ENCODE results near the gene CEBPB. TPM values are rescaled to one million over a fixed set of nuclear protein-coding genes. Genes with fewer than 3 reads are reported as not detected.
"Not testable (repeated sequence)": the region's sequence is repeated elsewhere in the genome, so short reads cannot be mapped to it uniquely, and the experiment has no call there.

CEBPB gene
- total and polyA plus RNA-seq, 7 experiments from 2014 or later: 12.8 to 201 (median 37.1) TPM

DNA sequence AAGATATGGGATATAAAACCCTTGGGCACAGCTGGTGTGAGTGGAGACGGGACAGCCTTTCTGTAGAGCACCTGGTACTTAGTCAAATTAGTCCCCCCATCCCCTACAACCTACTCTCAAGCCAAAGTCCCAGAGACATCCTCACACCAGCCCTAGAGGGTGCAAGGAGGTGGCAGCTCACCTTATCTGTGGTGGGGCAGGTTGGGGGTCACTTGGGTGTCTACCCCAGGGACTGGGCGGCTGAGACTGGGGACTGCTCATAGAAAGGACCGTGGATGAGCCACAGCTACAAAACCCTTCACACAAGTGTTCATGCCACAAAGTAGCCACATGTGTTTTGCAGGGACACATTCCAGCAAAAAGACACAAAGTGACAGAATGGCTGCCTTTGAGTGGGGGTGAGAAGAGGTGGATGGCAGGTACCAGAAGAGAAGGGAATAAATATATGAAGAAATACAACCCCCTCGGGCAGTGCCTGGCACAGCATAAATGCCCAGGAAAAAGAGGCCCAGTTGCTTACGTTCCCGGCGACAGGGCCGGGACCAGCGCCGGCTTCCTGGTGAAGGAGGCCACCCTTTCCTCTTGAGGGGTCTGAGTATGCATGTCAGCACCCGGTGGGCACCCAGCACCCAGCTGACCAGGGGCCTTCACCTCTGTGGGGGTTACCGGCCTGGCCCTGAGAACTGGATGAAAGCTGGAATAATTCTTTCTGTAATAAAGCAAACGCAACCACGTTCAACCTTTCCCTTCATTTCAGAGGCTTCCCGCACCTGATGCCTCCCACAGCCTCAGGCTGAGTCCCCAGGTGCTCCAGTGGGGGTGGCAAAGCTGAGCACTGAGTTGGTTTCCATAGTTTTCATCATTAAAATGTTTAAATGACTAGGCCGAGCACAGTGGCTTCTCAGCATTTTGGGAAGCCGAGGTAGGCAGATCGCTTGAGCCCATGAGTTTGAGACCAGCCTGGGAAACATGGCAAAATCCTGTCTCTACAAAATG is 14.4 kb upstream of the CEBPB start:
- no peaks in the 10 kb centered on the region for H3K27me3 ChIP-seq (ENCODE audit: control insufficient read depth in 2 of 2, insufficient read depth in 2 of 2, low read length in 2 of 2)
- Mint-ChIP-seq H3K4me3 (no peak overlapping the region), H3K9me3 (no peaks in the 10 kb centered on the region), H3K36me3 (no peaks in the 10 kb centered on the region), H3K4me1 (peaks cover 0 to 11% (median 5%) of the 10 kb centered on the region in 7 donors), H3K27me3 (peaks cover 4 to 15% (median 11%) of the 10 kb centered on the region in 5 donors), H3K27ac (peak overlapping the region in 1 of 9 donors; percentile 32)
- H3K4me3 ChIP-seq (ENCODE audit: low read length): no peak overlapping the region
- H3K4me1 ChIP-seq (ENCODE audit: control insufficient read depth in 2 of 2, insufficient read depth in 2 of 2, low read length in 2 of 2): no peaks in the 10 kb centered on the region
- no peak for ATAC-seq
- no peaks in the 10 kb centered on the region for H3K36me3 ChIP-seq (ENCODE audit: control insufficient read depth in 2 of 3, insufficient read depth in 3 of 3, low read length in 3 of 3)
- no peak overlapping the region for H3K27ac ChIP-seq (ENCODE audit: low read depth, low read length)
- H3K9me3 ChIP-seq (ENCODE audit: control insufficient read depth in 2 of 3, low read length in 3 of 3): no peaks in the 10 kb centered on the region
- intact Hi-C loops (cut with micrococcal nuclease): no loop called here
- ChIA-PET CTCF (interaction anchor here (1.0 to 6.0 kb wide), 4 partner anchors 29 to 293 kb away, joined by 3 to 66 read pairs (median 5); no protein-coding TSS in a partner anchor), POLR2A (interaction anchor here (1.1 to 1.5 kb wide), 2 partner anchors 60 to 197 kb away, joined by 3 read pairs; no protein-coding TSS in a partner anchor)
- no peak for DNase-seq

DNA sequence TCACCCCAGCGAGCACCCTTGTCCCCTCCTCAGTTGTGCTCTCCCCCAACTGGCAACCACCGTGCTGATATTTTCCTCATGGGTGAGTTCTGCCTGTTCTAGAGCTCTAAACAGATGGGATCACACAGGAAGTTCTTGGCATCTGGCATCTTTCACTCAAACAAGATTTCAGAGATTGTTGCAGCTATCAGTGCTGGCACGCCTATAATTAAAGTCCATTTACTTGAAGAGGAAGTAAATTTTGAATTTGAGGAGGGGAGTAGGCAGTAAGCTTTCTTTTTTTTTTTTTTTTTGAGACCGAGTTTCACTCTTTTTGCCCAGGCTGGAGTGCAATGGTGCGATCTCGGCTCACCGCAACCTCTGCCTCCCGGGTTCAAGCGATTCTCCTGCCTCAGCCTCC is 12.0 kb upstream of the CEBPB start:
- DNase-seq; H3K27ac Mint-ChIP-seq; H3K27me3 ChIP-seq (ENCODE audit: control insufficient read depth in 2 of 2, insufficient read depth in 2 of 2, low read length in 2 of 2); H3K4me1 ChIP-seq (ENCODE audit: control insufficient read depth in 2 of 2, insufficient read depth in 2 of 2, low read length in 2 of 2); H3K9me3 ChIP-seq (ENCODE audit: control insufficient read depth in 2 of 3, low read length in 3 of 3); H3K4me3 Mint-ChIP-seq; H3K36me3 Mint-ChIP-seq; H3K27me3 Mint-ChIP-seq; H3K9me3 Mint-ChIP-seq; H3K4me3 ChIP-seq (ENCODE audit: low read length); H3K36me3 ChIP-seq (ENCODE audit: control insufficient read depth in 2 of 3, insufficient read depth in 3 of 3, low read length in 3 of 3); H3K27ac ChIP-seq (ENCODE audit: low read depth, low read length); H3K4me1 Mint-ChIP-seq; ATAC-seq: not testable (repeated sequence)
- ChIA-PET POLR2A (interaction anchor here (0.6 to 1.3 kb wide), 2 partner anchors 9 to 341 kb away, joined by 3 to 4 read pairs; no protein-coding TSS in a partner anchor), CTCF (interaction anchor here (0.7 to 6.0 kb wide), 11 partner anchors 9 to 998 kb away, joined by 3 to 66 read pairs (median 4); no protein-coding TSS in a partner anchor)
- intact Hi-C loops (cut with micrococcal nuclease): loop anchor here (1.0 to 2.0 kb wide), 5 partner anchors 9 to 199 kb away; partner anchors contain the start of gene CEBPB (in 1 of the 2)

DNA sequence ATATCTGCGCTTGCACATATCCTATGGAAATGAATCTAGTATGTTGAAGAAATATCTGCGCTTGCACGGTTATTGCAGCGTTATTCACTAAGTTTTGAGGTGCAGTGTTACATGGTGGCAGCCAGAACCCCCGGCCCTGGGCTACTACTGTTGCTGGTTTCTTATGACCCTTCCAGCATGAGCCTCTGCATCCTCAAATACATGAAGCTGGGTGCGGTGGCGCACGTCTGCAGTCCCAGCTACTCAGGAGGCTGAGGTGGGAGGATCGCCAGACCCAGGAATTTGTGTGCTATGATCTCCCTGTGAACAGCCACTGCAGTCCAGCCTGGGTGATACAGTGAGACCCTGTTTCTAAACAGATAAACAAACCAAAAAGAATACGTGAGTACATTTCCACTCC is 9.3 kb upstream of the CEBPB start:
- no peak for DNase-seq
- POLR2A ChIA-PET: interaction anchor here (0.9 kb wide), 1 partner anchor 8 kb away, joined by 3 read pairs; no protein-coding TSS in a partner anchor
- intact Hi-C loops (cut with micrococcal nuclease): no loop called here

DNA sequence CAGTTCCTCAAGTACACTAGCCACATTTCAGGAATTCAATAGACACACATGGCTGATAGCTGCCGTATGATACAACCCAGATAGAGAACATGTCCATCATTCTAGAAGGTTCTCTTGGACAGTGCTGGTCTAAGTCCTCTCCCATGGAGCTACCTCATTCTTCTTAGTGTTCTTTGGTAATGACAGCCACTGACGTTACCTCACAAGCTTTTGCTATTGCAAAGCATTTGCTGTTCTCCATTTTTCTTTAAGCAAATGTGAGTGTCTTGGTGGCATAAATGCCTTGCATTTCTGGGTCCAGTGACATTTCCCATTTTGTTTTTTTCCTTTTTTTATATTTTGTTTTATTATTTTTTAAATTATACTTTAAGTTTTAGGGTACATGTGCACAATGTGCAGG is 8.3 kb upstream of the CEBPB start:
- Mint-ChIP-seq H3K27me3 (peaks cover 17 to 29% (median 24%) of the 10 kb centered on the region in 5 donors), H3K4me3 (no peak overlapping the region), H3K4me1 (peaks cover 0 to 6% (median 4%) of the 10 kb centered on the region in 7 donors), H3K9me3 (no peaks in the 10 kb centered on the region), H3K36me3 (no peaks in the 10 kb centered on the region), H3K27ac (no peak overlapping the region)
- no peak overlapping the region for H3K27ac ChIP-seq (ENCODE audit: low read depth, low read length)
- no peak for ATAC-seq
- no peak for DNase-seq
- H3K4me3 ChIP-seq (ENCODE audit: low read length): no peak overlapping the region
- H3K36me3 ChIP-seq (ENCODE audit: control insufficient read depth in 2 of 3, insufficient read depth in 3 of 3, low read length in 3 of 3): no peaks in the 10 kb centered on the region
- CTCF ChIA-PET: interaction anchor here (0.5 to 4.3 kb wide), 4 partner anchors 62 to 379 kb away, joined by 3 to 29 read pairs (median 4); no protein-coding TSS in a partner anchor
- POLR2A ChIA-PET: interaction anchor here (0.5 to 1.2 kb wide), 3 partner anchors 9 to 67 kb away, joined by 3 to 4 read pairs (median 3); no protein-coding TSS in a partner anchor
- H3K4me1 ChIP-seq (ENCODE audit: control insufficient read depth in 2 of 2, insufficient read depth in 2 of 2, low read length in 2 of 2): no peaks in the 10 kb centered on the region
- H3K27me3 ChIP-seq (ENCODE audit: control insufficient read depth in 2 of 2, insufficient read depth in 2 of 2, low read length in 2 of 2): no peaks in the 10 kb centered on the region
- intact Hi-C loops (cut with micrococcal nuclease): no loop called here
- no peaks in the 10 kb centered on the region for H3K9me3 ChIP-seq (ENCODE audit: control insufficient read depth in 2 of 3, low read length in 3 of 3)

More for the DNA sequence above, 9.3 kb upstream of the CEBPB start:
- Histone ChIP-seq H3K4me1 (ENCODE audit: control insufficient read depth in 2 of 2, insufficient read depth in 2 of 2, low read length in 2 of 2) (no peaks in the 10 kb centered on the region), H3K27me3 (ENCODE audit: control insufficient read depth in 2 of 2, insufficient read depth in 2 of 2, low read length in 2 of 2) (no peaks in the 10 kb centered on the region), H3K36me3 (ENCODE audit: control insufficient read depth in 2 of 3, insufficient read depth in 3 of 3, low read length in 3 of 3) (no peaks in the 10 kb centered on the region), H3K9me3 (ENCODE audit: control insufficient read depth in 2 of 3, low read length in 3 of 3) (no peaks in the 10 kb centered on the region), H3K4me3 (ENCODE audit: low read length) (no peak overlapping the region), H3K27ac (ENCODE audit: low read depth, low read length) (no peak overlapping the region)
- CTCF ChIA-PET: interaction anchor here (0.8 to 6.0 kb wide), 6 partner anchors 12 to 302 kb away, joined by 3 to 66 read pairs (median 3); no protein-coding TSS in a partner anchor
- ATAC-seq: no peak
- Mint-ChIP-seq H3K9me3 (no peaks in the 10 kb centered on the region), H3K4me3 (no peak overlapping the region), H3K27ac (no peak overlapping the region), H3K27me3 (peaks cover 17 to 30% (median 24%) of the 10 kb centered on the region in 5 donors), H3K4me1 (peaks cover 0 to 6% (median 4%) of the 10 kb centered on the region in 7 donors), H3K36me3 (no peaks in the 10 kb centered on the region)

DNA sequence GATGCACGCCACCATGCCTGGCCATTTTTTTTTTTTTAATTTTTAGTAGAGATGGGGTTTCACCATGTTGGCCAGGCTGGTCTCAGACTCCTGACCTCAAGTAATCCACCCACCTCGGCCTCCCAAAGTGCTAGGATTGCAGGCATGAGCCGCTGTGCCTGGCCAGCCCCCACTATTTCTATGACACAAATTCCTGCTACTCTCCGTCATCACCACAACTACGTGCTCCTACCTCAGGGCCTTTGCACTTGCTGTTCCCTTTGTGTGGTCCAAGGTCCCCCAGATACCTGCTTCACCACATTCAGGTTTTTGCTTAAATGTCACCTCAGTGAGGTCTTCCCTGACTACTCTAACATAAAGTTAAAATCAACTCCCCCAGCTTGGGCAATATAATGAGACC is 5.2 kb upstream of the CEBPB start:
- DNase-seq (no peak), ATAC-seq (no peak)
- Histone ChIP-seq H3K36me3 (ENCODE audit: control insufficient read depth in 2 of 3, insufficient read depth in 3 of 3, low read length in 3 of 3) (no peaks in the 10 kb centered on the region), H3K4me1 (ENCODE audit: control insufficient read depth in 2 of 2, insufficient read depth in 2 of 2, low read length in 2 of 2) (no peaks in the 10 kb centered on the region), H3K4me3 (ENCODE audit: low read length) (no peak overlapping the region), H3K27me3 (ENCODE audit: control insufficient read depth in 2 of 2, insufficient read depth in 2 of 2, low read length in 2 of 2) (no peaks in the 10 kb centered on the region), H3K9me3 (ENCODE audit: control insufficient read depth in 2 of 3, low read length in 3 of 3) (no peaks in the 10 kb centered on the region), H3K27ac (ENCODE audit: low read depth, low read length) (no peak overlapping the region)
- ChIA-PET POLR2A (interaction anchor here (0.6 kb wide), 1 partner anchor 1459 kb away, joined by 5 read pairs; no protein-coding TSS in a partner anchor), CTCF (interaction anchor here (0.6 to 4.3 kb wide), 8 partner anchors 43 to 761 kb away, joined by 3 to 29 read pairs (median 3); no protein-coding TSS in a partner anchor)
- Mint-ChIP-seq H3K27me3 (peaks cover 17 to 25% (median 23%) of the 10 kb centered on the region in 5 donors), H3K4me1 (peaks cover 0 to 11% (median 0%) of the 10 kb centered on the region in 7 donors), H3K27ac (peak overlapping the region in 1 of 9 donors; percentile 46), H3K36me3 (no peaks in the 10 kb centered on the region), H3K9me3 (no peaks in the 10 kb centered on the region), H3K4me3 (no peak overlapping the region)
- intact Hi-C loops (cut with micrococcal nuclease): loop anchor here in 1 of 2 donors (5.0 kb wide), 1 partner anchor 562 kb away; no protein-coding TSS in a partner anchor

DNA sequence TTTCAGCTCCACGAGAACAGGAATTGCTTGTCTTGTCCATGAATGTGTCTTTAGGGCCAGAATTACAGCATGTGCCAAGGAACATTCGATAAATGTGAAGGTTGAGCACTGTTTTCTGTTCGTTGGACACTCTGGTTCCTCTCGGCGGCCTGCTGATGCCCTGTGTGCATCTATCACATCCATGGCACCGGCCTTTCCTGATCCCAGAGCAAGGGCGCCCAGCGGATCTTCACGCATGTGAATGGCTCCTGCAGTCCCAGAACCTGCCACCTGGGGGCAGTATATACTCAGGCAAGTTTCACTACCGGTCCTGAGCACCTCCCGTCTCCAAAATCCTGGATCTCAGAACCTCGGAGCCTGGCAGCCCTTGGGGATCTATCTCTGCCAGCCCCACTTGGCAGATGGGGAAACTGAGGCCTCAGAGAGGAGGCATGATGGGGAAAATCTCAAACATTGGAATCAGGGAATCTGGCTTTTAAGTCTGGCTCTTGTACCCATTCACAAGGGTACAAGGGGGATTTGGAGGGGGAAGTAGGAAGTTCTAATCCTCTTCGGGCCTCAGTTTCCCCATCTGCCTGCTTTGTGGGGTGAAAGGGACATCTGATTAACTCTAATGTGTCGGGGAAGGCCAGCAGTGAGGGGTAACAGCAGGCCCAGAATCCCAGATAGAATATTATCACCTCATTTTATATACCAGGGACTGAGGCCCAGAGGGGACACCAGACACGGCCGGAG is 4.3 kb upstream of the CEBPB start:
- intact Hi-C loops (cut with micrococcal nuclease): loop anchor here (1.0 to 5.0 kb wide), 10 partner anchors 274 to 561 kb away; no protein-coding TSS in a partner anchor
- H3K27me3 ChIP-seq (ENCODE audit: control insufficient read depth in 2 of 2, insufficient read depth in 2 of 2, low read length in 2 of 2): no peaks in the 10 kb centered on the region
- H3K4me3 ChIP-seq (ENCODE audit: low read length): no peak overlapping the region
- H3K9me3 Mint-ChIP-seq: no peaks in the 10 kb centered on the region
- peaks cover 0 to 11% (median 0%) of the 10 kb centered on the region in 7 donors for H3K4me1 Mint-ChIP-seq
- ATAC-seq (peak; percentile 45), DNase-seq (peak; percentile 64 to 91 (median 77))
- H3K4me3 Mint-ChIP-seq: peak overlapping the region in 1 of 10 donors; percentile 33
- H3K27me3 Mint-ChIP-seq: peaks cover 17 to 25% (median 23%) of the 10 kb centered on the region in 5 donors
- H3K36me3 Mint-ChIP-seq: no peaks in the 10 kb centered on the region
- no peaks in the 10 kb centered on the region for H3K4me1 ChIP-seq (ENCODE audit: control insufficient read depth in 2 of 2, insufficient read depth in 2 of 2, low read length in 2 of 2)
- H3K27ac Mint-ChIP-seq: peak overlapping the region in 2 of 9 donors; percentile 21 to 46
- H3K9me3 ChIP-seq (ENCODE audit: control insufficient read depth in 2 of 3, low read length in 3 of 3): no peaks in the 10 kb centered on the region
- no peaks in the 10 kb centered on the region for H3K36me3 ChIP-seq (ENCODE audit: control insufficient read depth in 2 of 3, insufficient read depth in 3 of 3, low read length in 3 of 3)
- POLR2A ChIA-PET: interaction anchor here (0.6 kb wide), 1 partner anchor 1458 kb away, joined by 5 read pairs; no protein-coding TSS in a partner anchor
- CTCF ChIA-PET: interaction anchor here (0.6 to 4.3 kb wide), 9 partner anchors 42 to 563 kb away, joined by 3 to 51 read pairs (median 3); no protein-coding TSS in a partner anchor
- H3K27ac ChIP-seq (ENCODE audit: low read depth, low read length): no peak overlapping the region

Data from naive thymus-derived CD4-positive, alpha-beta T cell (primary cell).